Mucosa of stomach (tissue), 1 donor: ENCODE measurements around the gene RELT.

Source experiments
- H3K27me3 ChIP-seq: one replicate; pipeline ENCODE4 v1.7.0; 2013; ENCODE audit warnings: mild to moderate bottlenecking, low read length; ENCODE audit not compliant: control insufficient read depth, insufficient read depth
- H3K36me3 ChIP-seq: one replicate; pipeline ENCODE4 v1.7.0; 2013; ENCODE audit warnings: low read length; ENCODE audit not compliant: control insufficient read depth, insufficient read depth
- H3K4me1 ChIP-seq: one replicate; pipeline ENCODE4 v1.7.0; 2013; ENCODE audit warnings: mild to moderate bottlenecking, low read length; ENCODE audit not compliant: control insufficient read depth, insufficient read depth
- H3K4me3 ChIP-seq: one replicate; pipeline ENCODE4 v1.7.0; 2013; ENCODE audit warnings: low read length
- H3K9ac ChIP-seq: one replicate; pipeline ENCODE4 v1.7.0; 2013; ENCODE audit warnings: mild to moderate bottlenecking, low read length, moderate library complexity
- H3K9me3 ChIP-seq: one replicate; pipeline ENCODE4 v1.7.0; 2013; ENCODE audit warnings: mild to moderate bottlenecking, low read length, moderate library complexity; ENCODE audit not compliant: control insufficient read depth
- donor health status: Pancreatic carcinoma.

Gene RELT

DNA sequence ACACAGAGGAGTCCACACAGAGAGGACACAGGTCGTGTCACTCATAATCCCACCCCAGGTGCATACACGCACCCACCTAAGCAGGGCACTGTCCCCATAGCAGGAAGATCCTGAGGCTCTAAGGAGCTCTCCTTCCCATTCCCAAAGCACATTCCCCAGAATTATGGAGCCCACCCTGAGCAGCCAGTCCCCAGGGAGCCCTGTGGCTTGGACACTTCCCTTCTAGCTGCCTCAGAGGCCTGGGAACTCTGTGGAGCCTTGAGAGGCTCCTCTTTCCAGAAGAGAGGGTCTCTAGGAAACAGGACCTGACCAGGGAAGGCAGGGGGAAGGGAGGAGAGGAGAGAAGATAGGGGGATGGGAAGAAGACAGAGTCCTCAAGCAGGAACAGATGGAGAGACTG is 38.4 kb upstream of the RELT start:
- Histone ChIP-seq H3K9me3 (no peaks in the 10 kb centered on the region), H3K4me3 (no peak overlapping the region), H3K9ac (no peak overlapping the region), H3K4me1 (peaks cover 19% of the 10 kb centered on the region), H3K27me3 (peaks cover 8% of the 10 kb centered on the region), H3K36me3 (no peaks in the 10 kb centered on the region)

DNA sequence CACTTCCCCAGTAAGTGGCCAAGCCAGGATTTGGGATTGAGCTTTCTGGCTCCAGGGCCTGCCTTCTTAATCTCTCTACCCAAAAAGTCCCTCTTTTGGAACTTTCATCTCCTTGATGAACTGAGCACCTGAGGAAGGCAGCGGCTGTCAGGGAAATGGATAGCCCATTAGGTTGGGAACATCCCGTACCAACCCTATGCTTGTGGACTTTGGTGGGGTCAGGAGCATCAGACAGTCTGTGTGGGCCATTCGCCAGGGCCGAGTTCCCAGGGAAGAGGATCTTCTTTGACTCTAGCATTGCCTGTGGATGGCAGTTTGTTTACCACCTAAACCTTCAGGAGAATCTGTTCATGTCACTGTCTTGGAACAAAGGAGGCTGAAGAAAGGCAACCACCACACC is 37.9 kb upstream of the RELT start:
- Histone ChIP-seq H3K4me3 (no peak overlapping the region), H3K9me3 (no peaks in the 10 kb centered on the region), H3K9ac (no peak overlapping the region), H3K4me1 (peaks cover 19% of the 10 kb centered on the region), H3K27me3 (peaks cover 8% of the 10 kb centered on the region), H3K36me3 (no peaks in the 10 kb centered on the region)

DNA sequence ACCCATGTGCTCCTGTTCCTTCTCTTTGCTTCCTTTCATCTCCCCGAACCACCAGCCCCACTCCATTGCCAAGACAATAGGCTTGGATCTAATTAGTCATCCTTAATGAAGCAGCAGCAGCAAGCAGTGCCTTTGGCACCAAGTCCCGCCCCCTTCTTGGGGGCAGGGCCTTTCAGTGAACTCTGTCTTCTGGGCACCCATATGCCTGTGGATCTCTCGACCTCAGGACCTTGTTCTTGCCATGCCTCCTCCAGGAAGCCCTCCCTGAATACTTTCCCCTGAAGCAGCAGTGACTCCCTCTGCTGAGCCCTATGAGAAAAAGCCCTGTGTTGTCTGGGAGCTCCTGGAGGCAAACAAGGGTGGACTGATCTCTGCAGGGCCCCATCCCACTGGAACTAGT is 36.0 kb upstream of the RELT start:
- Histone ChIP-seq H3K9me3 (no peaks in the 10 kb centered on the region), H3K4me1 (peaks cover 3% of the 10 kb centered on the region), H3K4me3 (no peak overlapping the region), H3K36me3 (no peaks in the 10 kb centered on the region), H3K9ac (no peak overlapping the region), H3K27me3 (peaks cover 8% of the 10 kb centered on the region)

DNA sequence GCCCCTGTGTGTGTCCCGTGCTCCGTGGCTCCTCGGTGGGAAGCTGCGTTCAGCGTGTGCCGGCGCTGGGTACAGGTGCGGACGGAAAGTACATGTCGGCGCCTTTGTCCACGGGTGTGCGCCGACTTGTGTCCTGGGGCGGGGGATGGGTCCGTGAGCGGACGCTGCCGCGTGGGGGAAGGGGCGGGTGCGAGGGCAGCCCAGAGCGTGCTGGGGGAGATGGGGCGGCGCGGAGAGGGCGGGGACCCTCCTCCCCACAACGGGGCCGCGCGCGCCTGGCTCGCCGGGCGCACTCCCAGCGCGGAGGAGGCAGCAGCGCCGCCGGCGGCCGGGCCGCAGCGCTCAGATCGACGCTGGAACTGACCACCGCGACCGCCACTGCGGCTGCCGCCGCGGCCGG is 33.6 kb upstream of the RELT start:
- no peaks in the 10 kb centered on the region for H3K4me1 ChIP-seq
- H3K4me3 ChIP-seq = no peak overlapping the region
- H3K9ac ChIP-seq = no peak overlapping the region
- H3K36me3 ChIP-seq = no peaks in the 10 kb centered on the region
- H3K9me3 ChIP-seq = no peaks in the 10 kb centered on the region
- peaks cover 8% of the 10 kb centered on the region for H3K27me3 ChIP-seq

DNA sequence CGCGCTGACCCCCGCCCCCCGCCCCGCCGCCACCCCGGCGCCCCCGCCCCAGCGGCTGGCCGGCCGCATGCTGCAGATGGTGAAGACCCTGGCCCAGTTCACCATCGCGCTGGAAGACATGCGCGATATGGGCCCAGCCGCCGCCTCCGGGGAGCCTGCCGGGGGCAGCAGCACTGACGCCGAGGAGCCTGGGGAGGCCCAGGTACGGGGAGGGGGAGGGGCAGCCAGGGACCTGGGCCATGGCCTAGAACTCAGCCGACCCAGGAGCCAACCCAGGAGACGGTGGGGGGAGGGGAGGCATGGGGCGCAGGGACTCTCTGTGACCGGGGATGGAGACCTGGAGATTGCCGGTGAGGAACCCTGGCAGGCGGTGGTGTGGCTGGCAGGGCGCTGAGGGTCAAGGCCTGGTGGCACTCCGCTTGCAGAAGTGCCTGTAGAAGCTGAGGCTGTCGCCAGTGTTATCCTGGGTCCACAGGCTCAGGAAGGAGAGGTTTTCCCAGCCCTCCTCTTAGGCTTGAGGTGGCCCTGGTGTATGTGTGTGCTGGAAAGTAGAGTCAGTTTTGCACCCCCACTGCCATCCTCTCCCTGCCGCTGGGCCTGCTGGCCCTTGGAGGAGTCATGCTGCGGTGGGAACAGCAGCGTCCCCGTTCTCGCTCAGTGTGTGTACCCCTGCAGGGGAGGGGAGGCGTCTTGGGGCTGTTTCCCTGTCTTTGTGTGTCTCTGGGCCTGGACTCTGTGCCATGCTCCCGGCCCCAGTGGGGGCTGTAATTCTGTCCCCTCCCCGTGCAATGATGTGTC is 32.9 kb upstream of the RELT start:
- Histone ChIP-seq H3K4me1 (no peaks in the 10 kb centered on the region), H3K4me3 (no peak overlapping the region), H3K36me3 (no peaks in the 10 kb centered on the region), H3K9me3 (no peaks in the 10 kb centered on the region), H3K9ac (no peak overlapping the region), H3K27me3 (peaks cover 8% of the 10 kb centered on the region)

DNA sequence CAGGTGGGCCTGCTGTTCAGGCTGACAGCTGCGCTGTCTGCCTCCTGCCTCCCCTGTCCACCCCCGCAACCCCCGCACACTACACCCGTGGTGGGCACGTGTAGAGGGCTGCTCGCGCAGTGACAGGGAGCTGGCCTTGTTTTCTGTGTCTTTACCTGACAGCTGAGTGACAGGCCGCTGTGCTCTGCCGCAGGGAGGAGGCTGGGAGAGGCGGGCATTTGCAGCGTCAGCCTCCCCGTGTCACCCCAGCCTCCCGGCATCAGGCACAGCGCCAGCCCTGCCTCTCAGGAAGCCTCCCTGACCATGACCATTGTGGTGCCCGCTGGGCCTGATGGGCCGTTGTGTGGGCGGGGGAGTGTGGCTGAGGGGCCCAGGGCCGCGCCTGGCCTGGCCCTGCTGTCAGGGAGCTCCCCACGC is 32.0 kb upstream of the RELT start:
- Histone ChIP-seq H3K36me3 (no peaks in the 10 kb centered on the region), H3K4me3 (no peak overlapping the region), H3K27me3 (peaks cover 8% of the 10 kb centered on the region), H3K4me1 (no peaks in the 10 kb centered on the region), H3K9ac (no peak overlapping the region), H3K9me3 (no peaks in the 10 kb centered on the region)

DNA sequence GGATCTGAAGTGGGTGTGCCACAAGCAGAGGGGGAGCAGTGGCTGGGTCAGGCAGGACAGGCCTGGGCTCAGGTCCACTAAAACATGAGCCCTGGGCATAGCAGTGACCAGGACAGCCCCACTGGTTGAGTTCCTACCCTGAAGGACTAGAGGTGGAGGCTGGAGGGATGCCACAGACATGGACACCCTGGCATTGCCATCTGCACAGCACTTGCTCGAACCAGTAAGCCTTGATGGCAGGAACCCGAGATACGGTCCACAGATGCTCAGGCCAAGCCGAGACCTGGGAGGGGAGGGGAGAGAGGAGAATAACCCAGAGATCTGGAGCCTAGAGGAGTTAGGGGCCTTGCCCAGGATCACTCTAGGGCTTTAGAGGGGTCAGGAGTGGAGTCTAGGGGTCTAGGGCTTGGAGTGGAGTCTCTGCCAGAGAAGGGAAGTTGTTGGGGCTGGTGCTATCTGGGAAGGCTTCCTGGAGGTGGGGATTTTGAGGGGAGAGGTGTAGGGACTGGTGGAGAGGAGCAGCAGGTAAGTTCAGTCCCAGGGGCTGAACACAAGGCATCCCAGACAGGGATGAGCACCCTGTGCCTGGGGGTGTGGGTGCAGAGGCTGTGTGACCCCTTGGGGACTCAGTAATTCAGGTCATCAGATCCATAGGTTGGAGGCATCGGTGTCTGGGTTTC is 30.6 kb upstream of the RELT start:
- H3K4me1 ChIP-seq = no peaks in the 10 kb centered on the region
- H3K27me3 ChIP-seq = peaks cover 8% of the 10 kb centered on the region
- H3K36me3 ChIP-seq = no peaks in the 10 kb centered on the region
- H3K9ac ChIP-seq = no peak overlapping the region
- no peak overlapping the region for H3K4me3 ChIP-seq
- H3K9me3 ChIP-seq = no peaks in the 10 kb centered on the region

DNA sequence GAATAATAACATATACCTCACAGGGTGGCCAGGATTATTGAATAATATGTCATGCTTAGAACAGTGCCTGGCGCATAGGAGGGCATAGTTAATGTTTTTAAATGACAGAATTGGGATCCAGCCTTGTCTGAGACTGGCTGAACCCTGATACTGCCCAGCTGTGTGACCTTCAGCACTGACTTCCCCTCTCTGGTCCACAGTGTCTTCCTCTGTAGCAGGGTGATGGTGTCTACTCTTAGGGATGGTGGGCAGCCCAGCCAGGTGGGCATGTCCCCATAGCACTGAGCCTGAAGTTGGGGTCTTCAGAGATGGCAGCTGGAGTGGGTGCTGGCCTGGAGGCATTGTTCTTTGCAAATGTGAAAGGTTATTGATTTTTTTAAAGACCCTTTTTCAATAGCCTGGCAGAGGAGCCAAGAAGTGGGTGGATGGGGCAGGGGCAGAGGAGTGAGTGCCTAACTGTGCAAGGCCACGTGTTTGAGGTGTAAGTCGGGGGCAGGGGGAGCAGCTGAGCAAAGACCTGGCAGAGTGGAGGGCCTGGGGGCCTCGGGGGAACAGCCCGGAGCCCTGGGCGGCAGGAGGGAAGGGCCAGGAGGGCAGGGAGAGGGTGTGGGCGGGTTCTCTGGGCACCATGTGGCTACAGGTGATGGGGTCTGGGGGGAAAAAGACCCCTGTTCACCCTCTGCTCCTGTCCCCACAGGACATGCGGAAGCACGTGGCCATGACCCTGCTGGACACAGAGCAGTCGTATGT is 29.8 kb upstream of the RELT start:
- no peak overlapping the region for H3K9ac ChIP-seq
- H3K4me1 ChIP-seq = peaks cover 2% of the 10 kb centered on the region
- H3K27me3 ChIP-seq = peaks cover 8% of the 10 kb centered on the region

DNA sequence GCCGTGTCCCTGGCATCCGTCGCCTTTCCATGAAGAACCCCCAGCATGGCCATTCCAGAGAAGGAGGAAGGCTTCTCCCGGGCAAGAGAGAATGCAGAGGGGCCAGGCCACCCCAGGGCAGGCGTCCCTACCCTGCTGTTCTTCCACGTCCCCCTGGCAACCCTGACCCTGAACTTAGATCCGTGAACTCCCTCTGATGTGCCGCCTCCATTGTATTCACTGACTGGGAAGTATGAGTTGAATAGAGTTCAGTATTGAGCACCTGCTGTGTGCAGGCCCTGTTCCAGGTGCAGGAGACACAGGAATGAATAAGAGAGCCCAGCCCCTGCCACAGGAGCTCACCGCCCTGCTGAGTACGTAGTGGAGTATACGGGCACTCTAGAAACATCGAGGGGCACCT is 29.1 kb upstream of the RELT start:
- H3K36me3 ChIP-seq = no peaks in the 10 kb centered on the region
- no peaks in the 10 kb centered on the region for H3K9me3 ChIP-seq
- H3K4me3 ChIP-seq = no peak overlapping the region
- H3K27me3 ChIP-seq = peaks cover 5% of the 10 kb centered on the region
- no peak overlapping the region for H3K9ac ChIP-seq
- peaks cover 4% of the 10 kb centered on the region for H3K4me1 ChIP-seq

More for the DNA sequence above, 29.8 kb upstream of the RELT start:
- Histone ChIP-seq H3K9me3 (no peaks in the 10 kb centered on the region), H3K36me3 (no peaks in the 10 kb centered on the region), H3K4me3 (no peak overlapping the region)

DNA sequence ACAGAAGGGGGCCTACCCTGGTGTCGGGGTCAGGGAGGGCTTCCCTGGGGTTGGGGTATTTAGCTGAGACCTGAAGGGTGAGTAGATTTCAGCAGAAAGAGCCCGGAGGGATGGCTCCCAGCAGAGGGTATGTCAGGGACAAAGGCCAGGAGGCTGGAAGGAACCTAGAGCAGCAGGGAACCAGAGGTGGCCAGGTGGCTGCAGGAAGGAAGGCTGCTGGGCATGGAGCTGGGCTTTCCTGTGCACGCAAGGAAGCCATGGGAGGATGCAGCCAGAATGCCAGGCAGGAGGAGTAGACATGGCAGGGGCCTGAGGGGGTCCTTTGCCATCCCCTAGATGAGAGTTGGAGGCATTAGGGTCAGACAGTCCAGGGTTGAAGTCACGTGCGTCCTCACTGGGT is 27.4 kb upstream of the RELT start:
- Histone ChIP-seq H3K4me3 (no peak overlapping the region), H3K9me3 (no peaks in the 10 kb centered on the region), H3K9ac (no peak overlapping the region), H3K4me1 (peaks cover 4% of the 10 kb centered on the region), H3K27me3 (no peaks in the 10 kb centered on the region), H3K36me3 (no peaks in the 10 kb centered on the region)

DNA sequence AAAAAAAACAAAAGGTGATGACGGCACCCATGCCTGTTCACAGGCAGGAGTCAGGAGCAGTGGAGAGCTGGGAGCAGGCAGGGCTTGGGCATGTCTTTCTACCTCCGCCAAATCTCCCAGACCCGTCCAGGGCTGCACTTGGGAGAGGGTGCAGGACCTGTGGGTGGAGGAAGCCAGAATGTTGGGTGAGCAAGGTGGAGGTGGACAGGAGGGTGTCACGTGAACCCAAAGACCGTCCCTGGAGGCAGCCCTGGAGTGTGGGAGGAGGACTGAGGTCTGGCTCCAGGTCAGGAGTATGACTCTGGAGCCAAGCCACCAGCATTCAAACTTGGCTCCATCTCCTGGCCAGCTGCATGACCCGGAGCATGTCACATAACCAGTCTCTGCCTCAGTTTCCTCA is 26.6 kb upstream of the RELT start:
- Histone ChIP-seq H3K4me1 (peaks cover 4% of the 10 kb centered on the region), H3K36me3 (no peaks in the 10 kb centered on the region), H3K9me3 (no peaks in the 10 kb centered on the region), H3K27me3 (no peaks in the 10 kb centered on the region), H3K9ac (no peak overlapping the region), H3K4me3 (no peak overlapping the region)
